IMR-90 (cell line): ENCODE data around the gene LDB2. TPM values are rescaled to one million over a fixed set of nuclear protein-coding genes. Genes with fewer than 3 reads are reported as not detected.

ENCODE experiments used
- ATAC-seq: fragments of 200-7000 bp; cut with Tn5 transposase; 2 replicates; pipeline ENCODE4 v1.9.1; 2020; ENCODE audit warnings: low read depth, mild to moderate bottlenecking, moderate library complexity
- BruUV-seq: library from RNA; stranded (reverse); fragments of 400-500 nt; replicated peaks from 2 replicates; lab custom pipeline; 2021; lab: Mats Ljungman, UMichigan
- CTCF ChIA-PET: fragments of 300-600 bp; formaldehyde crosslinking; extraction: SDS; loops from one replicate; lab custom pipeline; 2021; ENCODE audit warnings: antibody characterized with exemption; lab: Yijun Ruan, JAX
- POLR2A ChIA-PET: fragments of 300-600 bp; sonication (Branson Sonifier 250); formaldehyde crosslinking; loops from one replicate; lab custom pipeline; 2022; ENCODE audit warnings: antibody characterized with exemption; ENCODE audit not compliant: unreplicated experiment; lab: Charles Lee
- DNase-seq: peaks from one replicate; pipeline ENCODE4 v3.0.0; 2013
- H2AFZ ChIP-seq: replicated peaks from 2 replicates; pipeline ENCODE3; 2013; ENCODE audit warnings: low read length, mild to moderate bottlenecking; ENCODE audit not compliant: poor library complexity
- H2AK5ac ChIP-seq: 2 replicates; pipeline ENCODE4 v1.6.1; 2013; ENCODE audit warnings: low read depth, low read length, inconsistent platforms
- H2AK9ac ChIP-seq: replicated peaks from 2 replicates; pipeline ENCODE3; 2013; ENCODE audit warnings: mild to moderate bottlenecking, low read depth, low read length, moderate library complexity; ENCODE audit not compliant: poor library complexity
- H2BK120ac ChIP-seq: 2 replicates; pipeline ENCODE4 v1.6.1; 2013; ENCODE audit warnings: low read depth, low read length, inconsistent platforms
- H2BK15ac ChIP-seq: 3 replicates; pipeline ENCODE4 v1.6.1; 2013; ENCODE audit warnings: low read depth, low read length, inconsistent platforms
- H2BK20ac ChIP-seq: 2 replicates; pipeline ENCODE4 v1.6.1; 2013; ENCODE audit warnings: low read depth, mild to moderate bottlenecking, inconsistent platforms, low read length, moderate library complexity
- H2BK5ac ChIP-seq: 2 replicates; pipeline ENCODE4 v1.6.1; 2013; ENCODE audit warnings: mild to moderate bottlenecking, low read depth, low read length, inconsistent platforms; ENCODE audit not compliant: poor library complexity, severe bottlenecking
- H3K14ac ChIP-seq: replicated peaks from 2 replicates; pipeline ENCODE4 v1.6.1; 2013; ENCODE audit warnings: low read depth, low read length, inconsistent platforms
- H3K18ac ChIP-seq: 2 replicates; pipeline ENCODE4 v1.6.1; 2013; ENCODE audit warnings: low read depth, low read length, control low read depth
- H3K23ac ChIP-seq: 2 replicates; pipeline ENCODE4 v1.6.1; 2013; ENCODE audit warnings: low read depth, low read length, inconsistent platforms
- H3K27ac ChIP-seq: 2 replicates; pipeline ENCODE4 v1.5.1; 2013; ENCODE audit warnings: mild to moderate bottlenecking, control low read depth, low read length; ENCODE audit not compliant: insufficient read depth
- H3K27me3 ChIP-seq: 2 replicates; pipeline ENCODE4 v1.6.1; 2013; ENCODE audit warnings: low read length; ENCODE audit not compliant: control insufficient read depth, insufficient read depth
- H3K36me3 ChIP-seq: 2 replicates; pipeline ENCODE4 v1.6.1; 2013; ENCODE audit warnings: low read length, mixed read lengths; ENCODE audit not compliant: control insufficient read depth, insufficient read depth
- H3K4ac ChIP-seq: 2 replicates; pipeline ENCODE4 v1.6.1; 2013; ENCODE audit warnings: low read depth, low read length, inconsistent platforms
- H3K4me1 ChIP-seq: 2 replicates; pipeline ENCODE4 v1.6.1; 2013; ENCODE audit warnings: low read length, mixed read lengths; ENCODE audit not compliant: control insufficient read depth, insufficient read depth
- H3K4me2 ChIP-seq: 2 replicates; pipeline ENCODE4 v1.6.1; 2013; ENCODE audit warnings: low read depth, mild to moderate bottlenecking, control low read depth, low read length, moderate library complexity
- H3K4me3 ChIP-seq: 2 replicates; pipeline ENCODE4 v1.5.1; 2013; ENCODE audit warnings: low read depth, mild to moderate bottlenecking, control low read depth, low read length, moderate library complexity; ENCODE audit not compliant: insufficient read depth
- H3K56ac ChIP-seq: 2 replicates; pipeline ENCODE4 v1.6.1; 2013; ENCODE audit warnings: low read length, inconsistent platforms; ENCODE audit not compliant: insufficient read depth; ENCODE audit errors: extremely low read depth
- H3K79me1 ChIP-seq, 2 experiments: 2 replicates each; pipeline ENCODE4 v1.6.1; 2013; ENCODE audit warnings: low read length in 2 of 2, inconsistent platforms in 1 of 2, low read depth in 1 of 2
- H3K9ac ChIP-seq: 2 replicates; pipeline ENCODE4 v1.6.1; 2013; ENCODE audit warnings: low read depth, low read length, control low read depth
- H3K9me1 ChIP-seq: 2 replicates; pipeline ENCODE4 v1.6.1; 2013; ENCODE audit warnings: low read length, inconsistent platforms; ENCODE audit not compliant: insufficient read depth
- H3K9me3 ChIP-seq: 2 replicates; pipeline ENCODE4 v1.6.1; 2013; ENCODE audit warnings: low read length; ENCODE audit not compliant: control insufficient read depth, insufficient read depth
- H4K20me1 ChIP-seq: 2 replicates; pipeline ENCODE4 v1.6.1; 2013; ENCODE audit warnings: low read length, inconsistent platforms; ENCODE audit not compliant: insufficient read depth
- H4K5ac ChIP-seq: 2 replicates; pipeline ENCODE4 v1.6.1; 2013; ENCODE audit warnings: mild to moderate bottlenecking, low read depth, low read length, control low read depth
- H4K8ac ChIP-seq, 2 experiments: 2 replicates each; pipeline ENCODE4 v1.6.1; 2013; ENCODE audit warnings: low read depth in 2 of 2, low read length in 2 of 2, control low read depth in 1 of 2, inconsistent platforms in 1 of 2
- H4K91ac ChIP-seq: 2 replicates; pipeline ENCODE4 v1.6.1; 2013; ENCODE audit warnings: low read depth, low read length, inconsistent platforms; ENCODE audit not compliant: insufficient read depth
- BHLHE40 ChIP-seq: fragments of 150-350 bp; IDR thresholded peaks from 2 replicates; pipeline ENCODE4 v1.6.1; 2016; ENCODE audit warnings: mild to moderate bottlenecking, low read depth, low read length
- CEBPB ChIP-seq: IDR thresholded peaks from 2 replicates; pipeline ENCODE4 v1.6.1; 2012; ENCODE audit warnings: low read depth, low read length, improper control_type of control experiment
- CHD1 ChIP-seq: IDR thresholded peaks from 2 replicates; pipeline ENCODE4 v1.6.1; 2012; ENCODE audit warnings: low read depth, low read length, improper control_type of control experiment
- FOS ChIP-seq: fragments of 150-350 bp; IDR thresholded peaks from 2 replicates; pipeline ENCODE4 v1.6.1; 2016; ENCODE audit warnings: low read depth, low read length
- MXI1 ChIP-seq: IDR thresholded peaks from 2 replicates; pipeline ENCODE4 v1.6.1; 2012; ENCODE audit warnings: low read depth, mild to moderate bottlenecking, low read length, moderate library complexity, borderline replicate concordance
- NFE2L2 ChIP-seq: fragments of 150-350 bp; IDR thresholded peaks from 2 replicates; pipeline ENCODE4 v1.6.1; 2016; ENCODE audit warnings: low read depth, mild to moderate bottlenecking, low read length
- POLR2A ChIP-seq: IDR thresholded peaks from 2 replicates; pipeline ENCODE4 v1.6.1; 2012; ENCODE audit warnings: mild to moderate bottlenecking, low read depth, low read length
- RAD21 ChIP-seq: IDR thresholded peaks from 2 replicates; pipeline ENCODE4 v1.6.1; 2012; ENCODE audit warnings: low read length, improper control_type of control experiment
- RCOR1 ChIP-seq: IDR thresholded peaks from 2 replicates; pipeline ENCODE4 v1.6.1; 2012; ENCODE audit warnings: mild to moderate bottlenecking, low read length, improper control_type of control experiment; ENCODE audit not compliant: insufficient replicate concordance
- RFX5 ChIP-seq: IDR thresholded peaks from 2 replicates; pipeline ENCODE4 v1.8.0; 2012; ENCODE audit warnings: low read depth, mild to moderate bottlenecking, low read length, moderate library complexity
- SMC3 ChIP-seq: fragments of 150-350 bp; IDR thresholded peaks from 2 replicates; pipeline ENCODE4 v1.6.1; 2016; ENCODE audit warnings: low read depth, mild to moderate bottlenecking, antibody characterized with exemption, low read length, moderate library complexity
- USF2 ChIP-seq: fragments of 150-350 bp; IDR thresholded peaks from 2 replicates; pipeline ENCODE4 v1.6.1; 2017; ENCODE audit warnings: mild to moderate bottlenecking, antibody characterized with exemption, low read length, low read depth
- WGBS, 2 experiments: methylation state at CpG; one replicate each; pipeline versions ENCODE4 v1.1.5 to v1.1.7; 2013; ENCODE audit warnings: missing lambda C conversion rate in 2 of 2; ENCODE audit not compliant: insufficient read length in 1 of 2; ENCODE audit errors: extremely low coverage in 2 of 2; 5-methylcytosine and 5-hydroxymethylcytosine counted together
- dilution Hi-C: fragments of 300-500 bp; cut with HindIII; formaldehyde crosslinking; loops from one replicate; pipeline ENCODE4 v1.14.3; 2018; ENCODE audit warnings: low sequenced_read_pairs; ENCODE audit not compliant: unreplicated experiment
- in situ Hi-C: fragments of 300-500 bp; cut with MboI; formaldehyde crosslinking; loops from 3 replicates; pipeline ENCODE4 v1.14.3; 2019; ENCODE audit warnings: low sequenced_read_pairs, inconsistent platforms, mixed read lengths
- intact Hi-C: fragments of 100-400 bp; cut with micrococcal nuclease; formaldehyde crosslinking; loops from 2 replicates; pipeline ENCODE4 v1.10.0; 2022
- polyA plus RNA-seq, 3 experiments: library from polyadenylated mRNA; depleted of rRNA; stranded (reverse); fragments of >200 nt; gene quantifications; 2 replicates each; pipeline ENCODE4 v1.2.3, GENCODE V29; 2012; ENCODE audit warnings: low replicate concordance in 1 of 3
- total RNA-seq: library from RNA; depleted of rRNA; stranded (reverse); fragments of >200 nt; gene quantifications from 2 replicates; pipeline ENCODE4 v1.2.3, GENCODE V29; 2012
- TF ChIP-seq, protein P1 (sequence below): conservative IDR thresholded peaks from 2 replicates; pipeline ENCODE4 v1.5.1; 2012; ENCODE audit warnings: mild to moderate bottlenecking, low read depth, low read length, improper control_type of control experiment
- TF ChIP-seq, protein P2 (sequence below): fragments of 150-350 bp; IDR thresholded peaks from 2 replicates; pipeline ENCODE4 v1.6.1; 2016; ENCODE audit warnings: low read depth, mild to moderate bottlenecking, low read length, moderate library complexity, borderline replicate concordance

The LDB2 gene
- total and polyA plus RNA-seq, 2 of the 4 experiments (the other 2 are of a cell fraction): 67.9 to 116 TPM

DNA sequence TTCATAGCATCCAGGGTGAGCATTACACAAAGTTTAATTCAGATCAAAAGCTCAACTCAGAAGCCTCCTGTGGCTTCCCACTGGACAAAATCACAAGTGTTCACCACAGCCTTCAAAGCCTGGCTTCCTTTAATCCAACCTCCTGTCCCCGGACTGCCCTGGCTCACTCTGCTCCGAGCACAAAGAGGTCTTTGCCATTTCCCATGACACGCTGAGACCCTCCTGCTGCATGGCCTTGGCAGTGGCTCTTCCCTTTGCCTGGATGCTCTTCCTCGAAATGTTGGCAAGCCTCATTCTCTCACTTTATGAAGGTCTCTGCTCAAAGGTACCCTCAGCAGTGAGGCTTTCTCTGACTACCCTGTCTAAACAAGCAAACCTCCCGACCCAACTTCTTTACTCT is 41.0 kb downstream of the LDB2 start:
- Histone ChIP-seq H2AFZ (no peak overlapping the region), H2BK120ac (peak overlapping the region; percentile 89), H3K14ac (peak overlapping the region; percentile 88), H3K4me3 (no peak overlapping the region), H2AK5ac (peak overlapping the region; percentile 88), H4K20me1 (no peaks in the 10 kb centered on the region), H3K9me3 (no peaks in the 10 kb centered on the region), H2BK20ac (peak overlapping the region; percentile 94), H4K8ac (peak overlapping the region; percentile 25 to 77; a peak in 3 of 4 replicates), H2AK9ac (no peak overlapping the region), H3K27me3 (no peaks in the 10 kb centered on the region), H3K4me2 (no peak overlapping the region), H3K4me1 (peaks cover 10% of the 10 kb centered on the region), H3K27ac (peak overlapping the region; percentile 23), H3K36me3 (no peaks in the 10 kb centered on the region), H3K56ac (no peak overlapping the region; the same call in 1 of the 2 replicates), H3K18ac (peak overlapping the region; percentile 49), H3K9me1 (peaks cover 23% of the 10 kb centered on the region), H4K91ac (peak overlapping the region; percentile 93), H3K9ac (no peak overlapping the region), H2BK15ac (peak overlapping the region; percentile 87; the same call in 2 of the 3 replicates), H3K23ac (peak overlapping the region; percentile 61), H3K79me1 (peaks cover 13 to 41% of the 10 kb centered on the region in 2 experiments), H4K5ac (peak overlapping the region; percentile 61; the same call in 1 of the 2 replicates), H3K4ac (peak overlapping the region; percentile 92), H2BK5ac (peak overlapping the region; percentile 58)
- POLR2A ChIA-PET: no interaction called here
- dilution Hi-C loops (no loop called here), intact Hi-C loops (no loop called here), in situ Hi-C loops (no loop called here)
- no TSS peak for BruUV-seq
- WGBS, 2 experiments: 100% methylated on average over 4 of the region's 5 CpGs; no CpG with 5 or more reads in 1 of the 2 experiments
- ATAC-seq (no peak), DNase-seq (no peak)
- TF ChIP-seq MXI1: no peak
- TF ChIP-seq POLR2A: no peak
- TF ChIP-seq, protein P1, sequence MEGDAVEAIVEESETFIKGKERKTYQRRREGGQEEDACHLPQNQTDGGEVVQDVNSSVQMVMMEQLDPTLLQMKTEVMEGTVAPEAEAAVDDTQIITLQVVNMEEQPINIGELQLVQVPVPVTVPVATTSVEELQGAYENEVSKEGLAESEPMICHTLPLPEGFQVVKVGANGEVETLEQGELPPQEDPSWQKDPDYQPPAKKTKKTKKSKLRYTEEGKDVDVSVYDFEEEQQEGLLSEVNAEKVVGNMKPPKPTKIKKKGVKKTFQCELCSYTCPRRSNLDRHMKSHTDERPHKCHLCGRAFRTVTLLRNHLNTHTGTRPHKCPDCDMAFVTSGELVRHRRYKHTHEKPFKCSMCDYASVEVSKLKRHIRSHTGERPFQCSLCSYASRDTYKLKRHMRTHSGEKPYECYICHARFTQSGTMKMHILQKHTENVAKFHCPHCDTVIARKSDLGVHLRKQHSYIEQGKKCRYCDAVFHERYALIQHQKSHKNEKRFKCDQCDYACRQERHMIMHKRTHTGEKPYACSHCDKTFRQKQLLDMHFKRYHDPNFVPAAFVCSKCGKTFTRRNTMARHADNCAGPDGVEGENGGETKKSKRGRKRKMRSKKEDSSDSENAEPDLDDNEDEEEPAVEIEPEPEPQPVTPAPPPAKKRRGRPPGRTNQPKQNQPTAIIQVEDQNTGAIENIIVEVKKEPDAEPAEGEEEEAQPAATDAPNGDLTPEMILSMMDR: no peak
- TF ChIP-seq RCOR1: no peak
- no peak for TF ChIP-seq CEBPB
- no peak for TF ChIP-seq BHLHE40
- no peak for TF ChIP-seq RFX5
- TF ChIP-seq, protein P2, sequence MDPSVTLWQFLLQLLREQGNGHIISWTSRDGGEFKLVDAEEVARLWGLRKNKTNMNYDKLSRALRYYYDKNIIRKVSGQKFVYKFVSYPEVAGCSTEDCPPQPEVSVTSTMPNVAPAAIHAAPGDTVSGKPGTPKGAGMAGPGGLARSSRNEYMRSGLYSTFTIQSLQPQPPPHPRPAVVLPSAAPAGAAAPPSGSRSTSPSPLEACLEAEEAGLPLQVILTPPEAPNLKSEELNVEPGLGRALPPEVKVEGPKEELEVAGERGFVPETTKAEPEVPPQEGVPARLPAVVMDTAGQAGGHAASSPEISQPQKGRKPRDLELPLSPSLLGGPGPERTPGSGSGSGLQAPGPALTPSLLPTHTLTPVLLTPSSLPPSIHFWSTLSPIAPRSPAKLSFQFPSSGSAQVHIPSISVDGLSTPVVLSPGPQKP: no peak
- no peak for TF ChIP-seq FOS
- TF ChIP-seq CHD1: no peak
- no peak for TF ChIP-seq SMC3
- no peak for TF ChIP-seq RAD21
- no peak for TF ChIP-seq USF2
- no peak for TF ChIP-seq NFE2L2
- CTCF ChIA-PET: no interaction called here
